HG02571 (cell line): Measurements from ENCODE around the gene CCNA2.

Source experiments
- ATAC-seq: cut with Tn5 transposase; IDR thresholded peaks from one replicate; pipeline ENCODE4 v1.9.1; 2021; ENCODE audit warnings: mild to moderate bottlenecking, moderate library complexity; ENCODE audit not compliant: unreplicated experiment

Gene CCNA2

DNA sequence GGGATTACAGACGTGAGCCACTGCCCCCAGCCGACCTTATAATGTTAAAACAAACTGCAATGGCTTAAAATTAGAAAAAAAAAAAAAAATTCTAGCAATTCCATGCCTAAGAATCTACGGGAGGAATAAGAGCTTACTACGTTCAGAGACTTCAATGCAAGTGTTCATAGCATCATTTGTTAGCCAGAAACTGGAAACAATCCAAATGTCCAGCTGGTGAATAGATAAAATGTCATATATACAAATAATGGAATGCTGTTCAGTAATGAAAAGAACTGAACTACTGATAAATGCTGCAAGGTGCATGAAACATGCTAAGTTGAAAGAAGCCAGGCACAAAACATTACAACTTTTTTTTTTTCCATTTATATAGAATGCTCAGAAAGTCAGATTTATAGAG, 17.3 kb downstream of the CCNA2 start:
- ATAC-seq: no peak

DNA sequence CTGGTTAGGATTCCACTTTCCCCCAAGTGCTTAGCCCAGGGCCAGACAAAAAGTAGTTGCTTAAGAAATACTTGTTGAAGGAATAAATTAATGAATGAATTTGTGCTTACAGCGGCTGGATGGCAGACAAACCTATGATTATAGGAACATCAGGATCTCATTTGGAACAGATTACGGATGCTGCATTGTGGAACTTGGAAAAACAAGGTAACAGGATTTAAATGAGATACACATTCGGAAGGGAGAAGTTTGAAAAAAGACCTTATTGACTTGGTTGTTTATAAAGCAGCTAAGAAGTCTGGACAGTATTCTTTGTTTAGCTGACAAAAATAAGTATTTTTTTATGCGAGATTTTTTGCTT, 22.0 kb downstream of the CCNA2 start:
- ATAC-seq: no peak

DNA sequence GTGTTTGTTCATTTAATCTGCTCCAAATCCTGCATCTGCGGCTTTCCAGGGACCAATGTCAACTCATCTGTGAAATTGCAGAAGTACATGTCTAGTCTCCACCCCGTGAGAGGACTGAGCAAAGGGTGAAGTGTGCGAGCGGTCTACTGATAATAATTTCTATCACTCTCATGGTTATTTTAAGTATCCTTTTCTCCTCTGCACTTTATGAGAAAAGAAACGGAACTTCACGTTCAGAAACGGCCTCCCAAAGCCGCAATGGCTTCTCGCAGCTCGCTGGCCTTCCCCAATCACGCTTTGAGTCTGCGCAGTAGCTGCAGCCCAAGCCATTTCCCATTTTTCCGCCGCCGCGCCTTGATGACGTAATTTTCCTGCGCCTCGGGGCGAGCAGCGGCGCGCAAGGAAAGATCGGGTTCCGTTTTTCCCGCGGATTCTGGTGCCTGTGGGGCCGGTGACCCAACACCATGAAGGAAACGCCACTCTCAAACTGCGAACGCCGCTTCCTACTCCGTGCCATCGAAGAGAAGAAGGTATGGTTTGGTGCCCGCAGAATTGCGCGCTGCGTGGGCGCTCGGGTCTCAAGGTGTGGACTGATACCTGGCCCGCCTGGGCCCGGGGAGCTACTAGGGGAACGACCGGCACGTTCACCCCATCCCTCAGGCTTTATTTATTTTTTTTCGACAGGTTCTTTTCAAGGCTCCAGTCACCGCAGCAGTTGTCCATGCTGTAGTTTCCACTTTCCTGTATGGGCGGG, 22.5 kb downstream of the CCNA2 start, which contains the start of gene EXOSC9:
Gene EXOSC9 (plus strand): TSS at position 363 of the 754 bp plus-strand sequence. CDS start 102 bp downstream, at position 465.
- ATAC-seq: peak; percentile 77

DNA sequence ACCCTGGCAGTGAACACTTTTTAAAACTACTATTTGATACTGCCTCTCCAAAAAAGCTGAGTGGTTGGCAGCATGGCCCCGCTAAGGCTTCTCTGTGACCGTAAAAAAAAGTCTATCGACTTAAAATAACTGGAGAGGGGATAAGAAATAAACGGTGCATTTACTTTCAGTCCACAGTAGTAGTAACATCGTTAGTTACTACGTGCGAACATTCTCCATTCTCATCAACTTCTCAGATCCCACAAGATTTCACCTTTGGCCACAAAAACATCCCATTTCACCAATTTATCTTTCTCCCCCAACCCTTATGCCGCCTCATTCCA, 23.1 kb downstream of the CCNA2 start:
- ATAC-seq: peak; percentile 29

DNA sequence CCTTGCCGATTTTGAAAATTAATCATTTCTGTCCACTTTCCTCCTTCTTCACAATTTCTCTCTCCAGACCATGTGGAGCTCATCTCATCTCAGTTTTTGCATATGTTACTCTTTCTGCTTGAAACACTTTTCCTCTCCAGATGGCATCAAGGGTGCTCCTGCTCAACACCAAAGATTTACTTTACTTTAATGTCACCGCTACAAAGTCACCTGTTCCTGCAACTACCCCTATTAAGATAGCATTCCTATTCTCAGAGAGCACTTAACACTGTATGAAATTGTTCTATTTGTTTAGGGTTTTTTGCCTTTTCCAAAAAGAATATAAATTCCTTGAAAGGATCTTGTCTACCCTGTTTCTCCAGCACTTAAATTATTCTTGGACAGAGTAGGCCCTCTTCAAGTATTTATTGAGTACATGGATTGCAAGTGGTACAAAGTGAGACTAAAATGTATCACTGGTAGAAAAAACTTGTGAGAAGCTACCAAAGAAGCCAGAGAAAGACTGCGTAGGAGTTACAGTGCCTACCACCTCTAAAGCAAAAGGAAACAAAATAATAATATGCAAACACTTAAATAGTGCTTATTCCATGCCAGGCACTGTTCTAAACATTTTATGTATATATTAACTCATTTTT, 23.7 kb downstream of the CCNA2 start:
- no peak for ATAC-seq

DNA sequence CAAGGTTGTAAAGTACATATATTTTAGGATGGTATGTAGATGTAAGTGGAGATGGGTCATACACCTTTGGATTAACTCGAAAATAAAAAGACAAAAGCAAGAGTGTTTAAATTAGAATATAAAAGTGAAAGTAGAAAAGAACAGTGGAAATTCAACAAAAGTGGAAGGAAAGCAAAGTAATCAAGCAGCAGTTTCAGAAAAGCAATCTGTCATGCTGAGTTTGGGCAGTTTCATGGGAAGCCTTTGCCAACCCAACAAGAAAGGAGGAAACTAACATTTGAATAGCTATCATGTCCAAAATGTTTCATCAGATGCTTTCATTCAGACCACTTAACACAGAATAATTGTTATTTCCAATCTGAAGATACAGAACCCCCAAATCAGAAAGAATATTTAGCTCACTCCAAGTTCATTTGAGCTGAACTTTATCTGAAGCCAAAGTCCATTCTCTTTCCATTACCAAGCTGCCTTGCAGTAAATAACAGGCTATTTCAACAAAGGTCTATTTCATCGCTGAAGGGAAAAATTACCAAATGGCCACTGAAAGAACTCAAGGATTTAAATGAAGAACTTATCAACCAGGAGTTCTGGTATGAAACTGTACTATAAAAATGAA, 24.4 kb downstream of the CCNA2 start:
- ATAC-seq: no peak

DNA sequence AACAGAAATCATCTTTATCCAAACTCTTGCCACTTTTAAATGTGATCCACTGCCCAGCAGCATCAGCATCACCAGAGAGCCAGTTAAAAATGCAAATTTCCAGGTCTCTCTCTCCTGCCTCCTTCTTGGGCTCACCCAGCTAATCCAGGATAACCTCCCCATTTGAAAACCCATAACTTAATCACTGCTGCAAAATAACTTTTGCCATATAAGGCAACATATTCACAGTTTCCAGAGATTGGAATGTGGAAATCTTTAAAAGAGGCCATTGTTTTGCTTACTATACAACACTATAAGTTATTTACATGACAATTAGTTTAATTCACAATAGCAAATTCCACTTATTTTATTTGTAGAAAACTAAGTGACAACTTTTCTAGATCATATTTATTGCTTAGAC, 27.4 kb downstream of the CCNA2 start:
- no peak for ATAC-seq

DNA sequence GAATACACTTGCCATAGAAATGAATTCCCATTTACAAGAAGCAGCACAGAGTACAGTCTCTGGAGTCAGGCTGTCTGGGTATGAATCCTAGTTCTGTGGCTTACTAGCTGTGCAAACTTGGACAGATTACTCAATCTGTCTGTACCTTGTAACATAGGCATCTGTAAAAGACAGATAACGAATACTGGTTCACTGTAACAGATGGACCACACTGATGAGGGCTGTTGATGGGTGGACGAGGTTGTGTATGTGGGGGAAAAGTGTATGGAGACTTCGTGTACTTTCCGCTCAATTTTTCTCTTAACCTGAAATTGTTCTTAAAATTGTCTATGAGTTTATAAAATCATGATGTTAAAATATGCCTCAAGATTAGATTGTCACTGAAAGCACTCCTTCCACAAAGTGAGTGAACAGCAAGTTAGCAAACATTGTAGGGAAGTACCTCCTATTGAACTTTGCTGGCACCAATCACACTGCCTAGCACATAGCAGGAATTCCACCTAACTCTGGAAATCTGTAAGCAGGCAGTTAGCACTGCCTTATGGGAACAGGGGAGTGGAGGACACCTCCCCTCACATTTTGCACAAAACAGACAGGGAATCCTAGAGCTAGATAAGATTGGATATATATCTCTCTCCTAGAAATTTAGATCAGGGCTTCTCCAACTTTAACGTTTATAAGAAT, 29.0 kb downstream of the CCNA2 start:
- ATAC-seq: no peak

DNA sequence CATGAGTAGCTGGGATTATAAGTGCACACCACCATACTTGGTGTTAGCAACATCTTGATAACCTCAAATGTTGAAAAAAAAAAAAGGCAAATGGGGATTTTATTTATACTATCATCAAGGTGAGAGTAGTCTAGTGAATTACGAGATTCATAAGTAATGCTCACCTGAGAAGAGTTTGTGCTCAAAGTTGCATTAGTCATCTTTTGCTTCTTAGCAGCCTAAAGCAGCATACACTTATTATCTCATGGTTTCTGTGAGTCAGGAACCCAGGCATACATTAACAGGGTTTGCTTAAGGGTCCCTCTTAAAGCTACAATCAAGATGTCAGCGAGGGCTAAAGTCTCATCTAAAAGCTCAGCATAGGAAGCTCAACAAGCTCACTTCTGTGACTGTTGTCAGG, 30.7 kb downstream of the CCNA2 start:
- no peak for ATAC-seq

DNA sequence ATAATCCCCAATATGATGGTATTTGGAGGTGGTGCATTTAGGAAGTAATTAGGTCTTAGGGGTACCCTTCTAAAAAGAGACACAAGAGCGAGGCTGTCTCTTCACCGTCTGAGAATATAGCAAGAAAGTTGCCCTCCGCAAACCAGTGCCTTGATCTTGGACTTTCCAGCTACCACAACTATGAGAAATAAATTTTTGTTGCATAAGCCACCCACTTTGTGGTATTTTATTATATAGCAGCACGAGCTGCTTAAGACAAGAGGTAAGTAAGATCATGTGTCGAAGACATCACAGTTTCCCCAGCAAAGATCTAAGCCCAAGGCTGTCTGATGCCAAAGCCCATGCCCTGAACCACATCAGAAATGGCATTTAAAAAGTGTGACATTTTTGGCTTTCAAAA, 32.2 kb downstream of the CCNA2 start:
- ATAC-seq: no peak

DNA sequence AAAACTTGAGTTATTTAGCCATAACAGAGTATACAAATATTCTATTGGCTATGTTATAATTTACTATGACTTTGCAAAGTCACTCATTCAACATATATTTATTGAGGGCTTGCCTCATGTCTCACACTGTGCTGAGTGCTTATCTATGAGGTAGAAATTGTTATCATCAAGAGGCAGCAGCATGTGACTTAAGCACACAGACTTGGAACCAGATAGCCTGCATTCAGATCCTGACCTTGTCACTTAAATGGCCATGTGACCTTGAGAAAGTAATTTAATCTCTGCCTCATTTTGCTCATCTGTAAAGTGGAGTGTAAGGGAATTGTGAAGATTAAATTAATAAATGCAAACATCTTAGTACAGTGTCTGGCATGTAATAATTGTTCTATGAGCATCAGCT, 32.7 kb downstream of the CCNA2 start:
- ATAC-seq: no peak

DNA sequence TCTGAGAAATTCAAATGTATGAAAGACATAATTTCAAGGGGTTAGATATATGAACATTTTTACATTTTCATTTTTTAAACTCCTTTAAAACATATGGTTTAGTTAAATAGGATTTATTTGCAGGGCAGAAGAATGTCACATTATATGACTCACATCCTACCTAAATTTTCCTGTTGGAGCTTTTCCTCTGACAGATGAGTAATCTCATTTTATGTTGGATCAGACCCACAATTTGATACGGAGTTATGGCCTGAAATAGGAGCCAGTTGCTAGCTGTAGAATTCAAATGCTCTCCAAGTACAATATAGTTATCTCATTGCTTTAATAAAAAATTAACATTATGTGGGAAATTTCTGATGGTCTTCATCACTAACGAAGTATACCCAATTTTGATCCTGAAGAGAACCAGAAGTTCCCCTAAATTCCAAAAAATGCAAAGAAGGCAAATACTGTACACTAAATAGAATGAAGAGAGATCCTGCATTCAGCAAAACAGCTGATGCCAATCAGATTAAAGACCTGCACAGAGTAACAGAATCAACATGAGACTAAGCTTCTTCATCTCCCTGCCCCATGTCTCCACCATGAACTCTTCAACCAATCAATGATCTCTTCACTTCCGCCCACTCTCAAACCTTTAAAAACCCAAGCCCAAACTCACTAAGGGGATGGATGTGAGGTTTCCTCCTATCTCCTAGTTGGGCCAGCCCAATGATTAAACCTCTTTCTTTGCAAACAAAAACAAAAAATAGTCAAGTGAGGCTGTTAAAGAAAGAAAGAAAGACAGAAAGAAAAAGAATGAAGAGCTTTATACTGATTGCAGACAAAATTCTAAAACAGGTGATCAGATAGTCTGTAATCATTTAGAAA, 33.5 kb downstream of the CCNA2 start:
- no peak for ATAC-seq

DNA sequence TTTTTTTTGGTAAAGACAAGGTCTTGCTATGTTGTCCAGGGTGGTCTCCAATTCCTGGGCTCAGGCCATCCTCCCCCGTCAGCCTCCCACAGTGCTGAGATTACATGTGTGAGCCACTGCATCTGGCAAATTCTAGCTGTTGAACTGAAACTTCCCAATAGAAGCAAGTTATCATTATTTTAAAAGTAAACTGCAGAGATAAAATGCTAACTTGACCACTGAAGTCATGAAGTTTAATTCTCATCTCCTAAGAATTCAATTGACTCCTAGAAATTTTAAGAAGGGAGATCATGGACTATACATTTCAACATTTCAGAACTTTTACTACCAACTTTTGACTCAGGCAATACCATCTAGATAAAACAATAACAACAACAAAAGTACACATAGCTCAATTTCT, 34.2 kb downstream of the CCNA2 start:
- peak; percentile 7 for ATAC-seq

DNA sequence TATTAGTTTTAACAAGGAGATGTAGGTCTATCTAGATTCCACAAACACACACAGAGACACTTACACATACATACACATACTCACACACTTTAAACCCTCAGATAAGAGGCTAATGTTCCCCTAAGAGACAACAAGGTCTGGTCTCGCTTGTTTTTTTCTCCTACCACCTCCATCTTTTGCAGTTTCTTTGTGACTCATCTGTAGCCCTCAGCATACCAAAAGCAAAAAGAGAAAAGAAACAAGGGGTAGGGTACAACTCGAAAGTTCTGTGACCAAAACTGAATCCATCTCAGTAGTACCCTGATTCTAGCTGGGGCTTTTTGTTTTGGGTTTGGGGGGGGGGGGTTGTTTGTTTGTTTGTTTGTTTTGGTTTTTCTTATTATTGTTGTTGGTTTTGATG, 34.8 kb downstream of the CCNA2 start:
- ATAC-seq: peak; percentile 91

DNA sequence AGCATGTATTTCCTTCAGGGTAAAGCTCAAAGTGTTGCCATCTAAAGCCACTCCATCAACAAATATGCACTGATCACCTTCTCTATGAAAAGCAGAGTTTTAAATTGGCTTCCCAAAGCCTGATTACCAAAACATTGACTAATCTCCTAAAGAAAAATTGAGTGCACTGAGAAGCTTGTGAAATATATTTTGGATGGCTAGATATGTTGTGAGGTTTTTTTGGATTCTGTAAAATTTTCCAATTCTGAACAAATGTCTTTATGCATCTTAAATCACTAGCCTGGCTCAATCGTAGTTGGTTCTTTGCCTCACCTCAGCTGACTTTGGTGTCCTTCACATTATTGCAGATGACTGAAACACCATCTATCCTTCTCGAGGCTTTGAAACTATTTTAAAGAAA, 37.5 kb downstream of the CCNA2 start:
- ATAC-seq: no peak

DNA sequence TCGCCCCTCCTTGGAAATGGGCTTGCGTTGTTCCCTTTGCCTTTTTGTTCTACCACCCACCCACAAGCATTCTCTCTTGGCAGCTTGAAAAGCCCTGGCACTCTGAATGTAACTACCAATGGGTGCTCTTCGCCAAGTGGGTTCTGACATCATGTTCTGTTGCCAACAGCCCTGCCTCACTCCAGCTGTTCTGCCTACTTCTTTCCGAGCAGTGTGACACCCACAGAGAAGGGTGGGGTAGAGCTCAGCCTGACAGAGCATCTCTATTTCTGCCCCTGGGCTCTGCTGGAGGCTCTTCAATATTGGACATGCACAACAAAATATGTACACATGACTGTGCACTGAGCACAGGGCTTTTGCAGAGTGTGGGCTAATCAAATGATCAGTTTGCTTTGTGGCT, 38.2 kb downstream of the CCNA2 start:
- no peak for ATAC-seq

DNA sequence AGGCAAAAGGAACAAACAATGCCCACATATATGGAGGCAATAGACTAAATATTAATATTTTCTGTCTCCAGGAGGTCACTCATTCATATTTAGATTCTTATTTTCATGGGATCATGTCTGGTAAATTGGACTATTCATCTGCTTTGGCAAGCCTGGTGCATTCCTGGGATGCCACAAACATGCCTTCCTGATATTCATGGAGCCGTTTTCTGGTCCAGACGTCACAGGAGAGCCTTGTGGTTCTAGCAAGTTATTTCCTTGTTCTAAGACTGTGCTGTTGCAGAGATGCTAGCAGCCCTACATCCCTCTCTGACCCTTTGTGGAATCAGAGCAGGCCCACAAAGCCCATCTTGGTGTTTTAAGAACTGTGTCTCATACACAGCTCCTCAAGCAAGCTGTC, 38.7 kb downstream of the CCNA2 start:
- ATAC-seq: no peak

DNA sequence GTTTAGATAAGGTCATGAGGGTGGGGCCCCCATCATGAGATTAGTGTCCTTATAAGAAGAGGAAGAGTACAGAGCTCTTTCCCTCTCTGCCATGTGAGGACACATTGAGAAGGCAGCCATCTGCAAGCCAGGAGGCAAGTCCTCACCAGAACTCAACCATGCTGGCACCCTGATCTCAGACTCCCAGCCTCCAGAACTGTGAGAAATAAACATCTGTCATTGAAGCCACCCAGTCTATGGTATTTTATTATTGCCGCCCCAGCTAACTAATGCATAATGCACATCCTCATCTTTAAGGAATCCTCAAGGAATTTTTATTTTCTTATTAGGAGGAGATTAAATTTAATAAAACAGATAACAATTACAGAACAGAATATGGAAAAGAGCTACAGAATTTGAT, 39.3 kb downstream of the CCNA2 start:
- ATAC-seq: no peak

DNA sequence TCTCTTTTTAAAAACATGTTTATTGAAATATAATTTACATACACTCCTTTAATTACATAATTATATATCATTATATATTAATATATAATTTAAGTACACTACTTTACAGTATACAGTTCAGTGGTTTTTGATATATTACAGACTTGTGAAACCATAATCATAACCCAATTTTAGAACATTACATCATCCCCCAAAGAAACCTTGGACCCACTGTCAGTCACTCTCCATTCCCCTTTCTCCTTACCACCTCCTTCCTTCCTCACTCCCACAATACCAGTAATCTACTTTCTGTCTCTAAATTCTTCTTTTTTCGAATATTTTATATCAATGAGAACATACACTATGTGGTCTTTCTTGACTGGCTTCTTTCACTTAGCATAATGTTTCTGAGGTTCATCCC, 40.5 kb downstream of the CCNA2 start:
- no peak for ATAC-seq

DNA sequence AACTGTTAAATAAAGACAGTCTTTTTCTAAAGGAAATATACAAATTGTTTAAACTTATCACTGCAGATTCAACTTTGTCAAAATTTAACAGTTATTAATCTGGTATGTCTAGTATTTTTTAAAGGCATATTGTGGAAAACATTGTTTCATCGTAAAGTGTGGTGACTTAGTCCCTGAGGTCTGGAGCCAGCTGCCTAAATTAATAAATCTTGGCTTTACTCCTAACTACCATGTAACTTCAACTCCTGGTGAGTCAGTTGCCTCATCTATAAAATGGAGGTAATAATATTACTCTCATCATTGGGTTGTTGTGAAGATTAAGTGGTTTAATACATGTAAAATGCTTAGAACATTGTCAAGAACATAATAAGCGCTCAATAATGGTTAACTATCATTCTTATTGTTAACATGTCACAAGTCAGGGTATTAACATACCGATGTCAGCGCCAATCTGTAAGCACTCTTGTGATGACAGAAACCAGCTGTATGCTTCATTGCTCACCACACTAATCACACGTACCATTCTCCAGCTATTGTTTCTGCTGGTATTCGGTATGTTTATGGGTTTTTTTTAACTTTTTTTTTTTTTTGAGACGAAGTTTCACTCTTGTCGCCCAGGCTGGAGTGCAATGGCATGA, 44.6 kb downstream of the CCNA2 start:
- no peak for ATAC-seq
